Activated naive CD4-positive, alpha-beta T cell treated with anti-CD3 and anti-CD28 coated beads, Interleukin-2, amount 50 U/mL, for 24 hours (primary cell): Measurements from ENCODE around the gene VDR.

Experiments used
- H3K27ac Mint-ChIP-seq: one replicate; pipeline ENCODE4 v1.8.0; 2021; ENCODE audit warnings: mild to moderate bottlenecking, mixed read lengths
- H3K27me3 Mint-ChIP-seq: one replicate; pipeline ENCODE4 v1.8.0; 2021; ENCODE audit warnings: mixed read lengths
- H3K36me3 Mint-ChIP-seq: one replicate; pipeline ENCODE4 v1.8.0; 2021; ENCODE audit warnings: mixed read lengths
- H3K4me1 Mint-ChIP-seq: one replicate; pipeline ENCODE4 v1.8.0; 2021; ENCODE audit warnings: mixed read lengths
- H3K4me3 Mint-ChIP-seq: one replicate; pipeline ENCODE4 v1.8.0; 2021; ENCODE audit warnings: mild to moderate bottlenecking, mixed read lengths
- H3K9me3 Mint-ChIP-seq: one replicate; pipeline ENCODE4 v1.8.0; 2021; ENCODE audit warnings: mixed read lengths

The VDR gene

DNA sequence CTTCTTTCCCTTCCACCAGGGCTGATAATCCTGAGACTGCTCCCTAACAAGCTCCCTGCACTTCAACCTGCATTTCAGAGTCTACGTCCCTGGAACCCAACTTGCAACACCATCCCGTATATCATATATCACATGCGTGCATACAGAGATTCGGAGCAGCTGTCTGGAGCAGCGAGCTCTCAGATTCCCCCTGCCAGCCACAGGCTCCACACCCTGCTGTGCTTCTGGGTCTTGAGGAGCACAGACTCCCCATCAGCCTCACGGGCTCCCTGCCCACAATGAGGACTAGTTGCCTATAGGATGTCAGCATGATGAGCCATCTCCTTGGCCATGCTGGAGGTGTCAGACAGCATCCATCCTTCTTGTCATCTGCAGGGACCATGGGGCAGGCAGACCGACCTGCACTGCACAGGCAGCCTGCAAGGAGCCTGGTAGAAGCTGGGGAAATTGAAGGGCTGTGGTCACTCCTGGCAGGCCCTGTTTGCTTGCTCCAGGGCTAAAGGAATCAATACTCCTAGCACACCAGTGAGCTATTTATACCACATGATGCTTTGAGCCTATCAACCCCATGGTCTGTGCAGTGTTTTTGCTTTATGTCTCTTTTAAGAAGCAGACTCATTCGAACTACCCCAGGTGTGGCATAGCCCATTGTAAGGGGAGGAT lies 65.4 kb downstream of the VDR start:
- H3K4me3 Mint-ChIP-seq: no peak overlapping the region
- no peaks in the 10 kb centered on the region for H3K27me3 Mint-ChIP-seq
- H3K27ac Mint-ChIP-seq: peak overlapping the region; percentile 41
- H3K9me3 Mint-ChIP-seq: no peaks in the 10 kb centered on the region
- H3K4me1 Mint-ChIP-seq: peaks cover 40% of the 10 kb centered on the region
- H3K36me3 Mint-ChIP-seq: no peaks in the 10 kb centered on the region

DNA sequence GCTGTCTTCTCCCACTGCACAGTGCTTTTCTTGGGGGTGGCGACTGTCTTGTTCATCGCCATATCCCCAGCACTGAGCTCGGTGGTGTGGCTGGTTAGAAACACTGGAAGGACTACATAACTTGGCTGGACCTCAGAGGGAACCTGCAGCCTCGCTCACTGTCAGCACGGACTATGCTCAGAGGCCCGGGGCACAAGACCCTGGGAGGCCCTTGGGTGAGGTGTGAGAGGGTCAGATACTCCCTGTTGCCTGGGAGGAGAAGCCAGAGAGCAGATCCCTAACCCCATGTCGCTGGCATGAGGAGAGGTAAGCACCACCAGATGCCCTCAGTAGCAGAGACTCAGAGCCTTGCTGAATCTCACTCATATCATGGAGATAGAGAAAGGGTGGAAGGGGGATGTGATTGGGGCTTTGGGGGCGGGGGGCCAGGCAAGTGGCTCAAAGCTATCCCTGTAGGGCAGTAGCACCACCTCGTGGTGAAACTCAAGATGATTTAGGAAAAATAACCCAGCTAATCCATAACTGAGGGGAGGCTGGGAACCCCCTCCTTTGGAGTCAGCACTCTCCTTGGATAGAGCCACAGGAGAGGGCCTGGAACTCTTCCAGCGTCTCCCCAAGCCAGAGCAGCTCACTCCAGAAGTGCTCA lies 66.4 kb downstream of the VDR start:
- peaks cover 49% of the 10 kb centered on the region for H3K4me1 Mint-ChIP-seq
- H3K27ac Mint-ChIP-seq: no peak overlapping the region
- no peaks in the 10 kb centered on the region for H3K27me3 Mint-ChIP-seq
- no peak overlapping the region for H3K4me3 Mint-ChIP-seq
- no peaks in the 10 kb centered on the region for H3K36me3 Mint-ChIP-seq
- no peaks in the 10 kb centered on the region for H3K9me3 Mint-ChIP-seq

DNA sequence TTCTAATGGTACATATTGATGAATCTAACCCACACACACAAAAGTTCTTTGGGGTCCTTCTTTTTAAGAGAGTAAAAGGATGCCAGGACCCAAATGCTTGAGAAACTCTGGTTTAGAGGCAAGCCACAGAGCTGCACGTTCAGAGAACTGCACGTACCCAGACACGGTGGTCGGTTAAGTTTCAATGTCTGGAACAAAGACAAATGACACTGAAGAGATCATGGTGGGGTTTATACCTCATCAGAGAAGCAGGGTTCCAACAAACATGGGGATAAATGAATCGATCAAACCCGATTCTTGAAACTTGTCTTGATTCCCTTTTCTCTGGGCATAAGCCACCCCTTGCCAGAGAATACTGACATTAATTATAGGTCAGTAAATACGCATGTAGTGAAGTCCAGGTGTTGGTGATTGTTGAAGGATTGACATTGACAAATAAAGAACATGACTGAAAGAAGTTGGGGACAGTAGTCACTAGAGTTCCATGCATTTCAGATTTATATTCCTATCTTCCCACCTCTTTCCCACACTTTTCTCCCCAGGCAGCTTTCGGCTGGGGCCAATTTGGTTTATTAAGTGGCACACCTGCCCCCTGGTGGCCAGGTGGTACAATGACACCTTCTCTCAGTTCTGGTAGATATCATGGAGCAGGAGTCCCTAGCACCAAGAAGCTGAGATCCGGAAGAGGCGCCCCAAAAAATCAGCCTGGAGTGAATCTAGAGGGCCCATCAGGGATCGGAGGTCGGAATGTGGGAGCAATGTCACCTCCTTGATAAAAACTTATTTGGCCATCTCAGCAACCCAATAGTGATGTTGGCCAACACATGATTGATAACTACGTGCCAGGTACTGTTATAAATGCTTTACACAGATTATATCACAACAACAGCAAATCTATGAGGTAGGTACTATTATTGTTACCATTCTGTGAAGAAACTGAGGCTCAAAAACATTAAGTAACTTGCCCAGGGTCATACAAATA lies 67.3 kb downstream of the VDR start:
- peaks cover 59% of the 10 kb centered on the region for H3K4me1 Mint-ChIP-seq
- peak overlapping the region; percentile 79 for H3K27ac Mint-ChIP-seq
- no peaks in the 10 kb centered on the region for H3K27me3 Mint-ChIP-seq
- H3K4me3 Mint-ChIP-seq: peak overlapping the region; percentile 49
- no peaks in the 10 kb centered on the region for H3K9me3 Mint-ChIP-seq
- H3K36me3 Mint-ChIP-seq: no peaks in the 10 kb centered on the region

DNA sequence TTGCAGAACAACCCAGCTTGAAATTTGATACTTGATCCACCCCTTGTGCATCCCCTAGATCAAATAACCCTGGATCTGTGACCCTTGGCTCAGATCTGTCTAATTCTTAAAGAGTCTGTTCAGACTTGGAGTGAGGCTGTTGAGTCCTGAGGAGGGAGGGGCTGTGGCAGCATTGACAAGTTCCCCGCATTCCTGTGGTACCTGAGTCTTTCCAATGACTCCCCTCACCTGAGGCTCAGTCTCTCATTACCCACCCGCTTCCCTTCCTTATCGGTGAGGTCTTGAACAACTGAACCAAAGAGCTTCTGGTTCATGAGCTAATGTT lies 69.0 kb downstream of the VDR start:
- Mint-ChIP-seq H3K4me3 (no peak overlapping the region), H3K27me3 (no peaks in the 10 kb centered on the region), H3K36me3 (no peaks in the 10 kb centered on the region), H3K9me3 (no peaks in the 10 kb centered on the region), H3K27ac (peak overlapping the region; percentile 73), H3K4me1 (peaks cover 76% of the 10 kb centered on the region)

DNA sequence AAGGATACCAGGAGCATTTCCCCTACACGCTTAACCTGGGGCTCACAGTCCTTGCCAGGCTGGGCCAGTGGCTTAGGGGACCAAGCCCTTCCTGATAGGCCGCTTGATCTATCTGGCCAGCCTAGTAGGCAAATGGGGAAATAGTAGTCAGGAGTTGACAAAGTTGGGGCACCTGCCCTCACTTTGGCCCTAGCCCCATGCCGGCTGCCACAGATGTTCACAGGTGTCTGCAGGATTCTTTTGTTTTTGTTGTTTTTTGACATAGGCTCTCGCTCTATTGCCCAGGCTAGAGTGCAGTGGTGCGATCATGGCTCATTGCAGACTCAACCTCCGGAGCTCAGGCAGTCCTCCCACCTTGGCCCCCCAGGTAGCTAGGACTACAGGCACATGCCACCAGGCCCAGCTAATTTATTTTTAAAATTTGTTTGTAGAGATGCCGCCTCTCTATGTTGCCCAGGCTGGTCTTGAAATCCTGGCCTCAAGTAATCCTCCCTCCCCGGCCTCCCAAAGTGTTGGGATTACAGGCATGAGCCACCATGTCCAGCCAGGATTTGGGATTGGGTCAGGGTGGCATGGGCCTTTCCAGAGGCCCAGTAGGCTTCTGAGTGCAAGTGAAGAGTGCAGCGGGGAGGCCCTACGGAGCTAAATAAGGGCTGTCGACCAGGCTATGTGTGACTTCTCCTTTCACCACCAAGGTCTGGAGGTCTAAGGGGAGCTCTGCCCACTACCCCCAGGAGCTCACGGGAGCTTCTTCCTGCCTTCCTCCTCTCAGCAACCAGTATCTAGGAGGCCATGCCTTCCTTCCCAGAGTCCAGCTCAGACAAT lies 69.6 kb downstream of the VDR start:
- no peaks in the 10 kb centered on the region for H3K27me3 Mint-ChIP-seq
- H3K36me3 Mint-ChIP-seq: no peaks in the 10 kb centered on the region
- no peak overlapping the region for H3K4me3 Mint-ChIP-seq
- peaks cover 81% of the 10 kb centered on the region for H3K4me1 Mint-ChIP-seq
- peak overlapping the region; percentile 73 for H3K27ac Mint-ChIP-seq
- no peaks in the 10 kb centered on the region for H3K9me3 Mint-ChIP-seq

DNA sequence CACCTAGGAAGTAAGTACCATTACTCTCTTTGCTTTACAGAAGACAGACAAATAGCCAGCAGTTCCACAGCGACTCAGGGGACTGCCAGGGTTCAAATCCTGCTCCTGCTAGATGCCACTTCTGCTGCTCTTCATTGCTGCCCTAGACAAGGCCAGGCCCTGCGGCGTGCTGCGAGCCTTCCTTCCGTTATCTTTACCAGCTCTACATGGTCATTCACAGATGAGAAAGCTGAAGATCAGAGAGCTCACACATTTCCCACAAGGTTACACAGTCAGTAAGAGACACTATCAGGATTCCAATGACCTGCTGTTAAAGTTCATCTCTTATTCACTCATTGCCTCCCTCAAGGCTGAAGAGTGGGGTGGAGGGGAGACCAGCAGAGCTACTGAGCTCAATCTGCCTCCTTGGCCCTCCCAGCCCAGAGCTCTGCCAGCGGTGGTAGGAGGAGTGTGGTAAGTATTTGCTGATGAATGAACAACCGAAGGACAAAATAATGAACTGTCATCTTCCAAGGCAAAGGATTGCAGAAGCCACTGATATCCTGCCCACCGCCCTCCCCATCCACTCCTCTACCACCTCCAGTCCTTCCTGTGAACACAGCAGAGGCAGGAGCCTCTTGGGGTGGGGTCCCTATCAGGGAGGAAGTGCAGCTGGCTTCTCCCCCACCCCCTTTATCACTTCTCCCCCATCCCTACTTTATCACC lies 70.4 kb downstream of the VDR start:
- Mint-ChIP-seq H3K27me3 (no peaks in the 10 kb centered on the region), H3K4me3 (peak overlapping the region; percentile 11), H3K27ac (peak overlapping the region; percentile 97), H3K36me3 (no peaks in the 10 kb centered on the region), H3K9me3 (no peaks in the 10 kb centered on the region), H3K4me1 (peaks cover 86% of the 10 kb centered on the region)

DNA sequence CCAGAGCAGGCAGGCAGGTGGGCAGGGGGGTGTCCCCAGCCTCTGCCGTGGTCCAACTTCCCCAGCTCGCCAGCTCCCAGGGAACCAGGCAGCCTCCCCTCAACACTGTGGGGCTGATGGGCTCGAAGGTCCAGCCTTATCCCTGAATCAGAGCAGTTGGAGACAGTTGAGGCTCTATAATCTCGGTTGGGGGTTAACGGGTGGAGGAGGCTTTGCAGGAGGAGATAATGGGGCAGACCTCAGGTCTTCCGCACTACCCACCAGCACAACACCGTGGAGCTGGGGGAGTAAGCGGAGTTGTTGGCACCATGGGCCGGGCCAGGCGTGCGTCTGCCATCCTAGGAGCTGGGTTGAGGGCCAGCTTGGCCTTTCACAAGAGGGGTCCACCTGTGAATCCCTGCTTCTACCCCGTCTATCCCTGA lies 71.2 kb downstream of the VDR start:
- H3K27ac Mint-ChIP-seq: peak overlapping the region; percentile 97
- peak overlapping the region; percentile 24 for H3K4me3 Mint-ChIP-seq
- no peaks in the 10 kb centered on the region for H3K36me3 Mint-ChIP-seq
- no peaks in the 10 kb centered on the region for H3K9me3 Mint-ChIP-seq
- H3K27me3 Mint-ChIP-seq: no peaks in the 10 kb centered on the region
- peaks cover 94% of the 10 kb centered on the region for H3K4me1 Mint-ChIP-seq

DNA sequence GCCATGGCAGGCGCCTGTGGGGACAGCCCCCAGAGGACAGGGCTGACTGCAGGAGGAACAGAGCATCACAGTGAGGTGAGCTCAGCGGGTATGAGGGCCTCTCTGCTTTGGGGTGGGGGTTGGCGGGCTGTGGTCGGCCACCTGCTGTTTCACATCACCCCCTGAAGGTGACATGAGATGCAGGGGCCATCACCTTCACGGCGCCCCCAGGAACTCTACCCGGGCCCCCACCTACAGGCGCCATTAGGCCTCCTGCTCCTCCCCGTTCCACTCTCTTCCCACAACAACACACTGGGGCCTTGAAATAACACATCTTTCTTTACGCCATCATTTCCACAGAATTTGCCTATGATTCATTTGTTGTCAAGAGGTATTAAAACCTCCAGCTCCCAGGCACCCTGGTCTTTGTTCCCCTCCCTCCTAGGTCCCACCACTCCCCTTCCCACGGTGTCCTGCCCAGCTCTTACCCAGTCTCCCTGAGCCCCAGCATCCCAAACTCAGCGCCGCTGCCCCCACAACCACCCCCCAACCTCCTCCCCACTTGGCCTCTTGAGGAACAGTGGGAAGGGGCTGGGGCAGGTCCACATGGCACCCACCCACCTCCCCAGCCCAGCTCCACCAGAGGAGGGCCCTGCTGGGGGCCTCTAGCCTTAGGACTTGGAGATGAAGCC lies 72.4 kb downstream of the VDR start:
- Mint-ChIP-seq H3K9me3 (no peaks in the 10 kb centered on the region), H3K27me3 (no peaks in the 10 kb centered on the region), H3K27ac (peak overlapping the region; percentile 97), H3K4me1 (peaks cover 93% of the 10 kb centered on the region), H3K4me3 (peak overlapping the region; percentile 75), H3K36me3 (no peaks in the 10 kb centered on the region)

DNA sequence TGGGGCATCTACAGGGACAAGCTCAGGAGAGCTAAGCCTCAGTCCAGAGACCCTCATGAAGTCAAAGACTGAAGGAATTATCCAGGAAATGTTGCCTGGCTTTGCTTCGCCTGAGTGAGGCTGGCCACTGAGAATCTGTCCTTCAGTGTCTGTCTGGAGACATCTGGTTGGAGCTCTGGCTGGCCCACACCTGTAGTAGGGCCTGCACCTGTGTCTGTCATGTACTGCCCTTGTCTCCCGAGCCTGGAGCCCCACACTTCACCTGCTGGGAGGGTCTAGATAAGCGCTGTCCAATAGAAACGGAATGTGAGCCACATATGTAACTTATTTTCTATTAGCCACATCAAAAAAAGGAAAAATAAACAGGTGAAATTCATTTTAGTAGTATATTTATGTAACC lies 75.2 kb downstream of the VDR start:
- Mint-ChIP-seq H3K4me3 (no peak overlapping the region), H3K27ac (peak overlapping the region; percentile 30)

DNA sequence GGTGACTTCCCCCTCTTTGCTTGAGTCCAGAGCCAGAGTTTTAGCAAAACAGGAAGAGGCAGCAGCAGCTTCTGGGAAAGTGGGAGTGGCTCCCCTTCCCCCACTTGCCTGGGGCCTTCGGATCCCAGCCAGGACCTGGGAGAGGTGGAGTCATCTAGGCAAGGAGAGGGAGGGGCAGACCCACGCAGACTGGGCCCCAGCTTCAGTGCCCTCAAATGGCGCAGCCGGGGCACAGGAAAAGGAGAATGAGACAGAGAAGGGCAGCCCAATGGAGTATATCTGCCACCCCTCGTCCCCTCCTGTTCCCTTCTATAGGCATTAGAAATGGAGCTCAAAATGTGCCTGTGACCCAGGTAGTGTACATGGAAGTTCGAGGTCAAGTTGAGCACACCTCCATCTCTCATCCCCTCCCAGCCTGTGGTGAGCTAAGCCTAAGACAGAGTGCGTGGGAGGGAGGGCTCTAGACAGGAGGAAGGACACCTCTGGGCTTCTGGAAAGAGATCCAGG lies 75.8 kb downstream of the VDR start:
- peak overlapping the region; percentile 72 for H3K27ac Mint-ChIP-seq
- no peaks in the 10 kb centered on the region for H3K36me3 Mint-ChIP-seq
- H3K4me1 Mint-ChIP-seq: peaks cover 91% of the 10 kb centered on the region
- H3K9me3 Mint-ChIP-seq: no peaks in the 10 kb centered on the region
- peak overlapping the region; percentile 19 for H3K4me3 Mint-ChIP-seq
- H3K27me3 Mint-ChIP-seq: no peaks in the 10 kb centered on the region

More for the DNA sequence above, 75.2 kb downstream of the VDR start:
- Mint-ChIP-seq H3K4me1 (peaks cover 91% of the 10 kb centered on the region), H3K27me3 (no peaks in the 10 kb centered on the region), H3K9me3 (no peaks in the 10 kb centered on the region), H3K36me3 (no peaks in the 10 kb centered on the region)

DNA sequence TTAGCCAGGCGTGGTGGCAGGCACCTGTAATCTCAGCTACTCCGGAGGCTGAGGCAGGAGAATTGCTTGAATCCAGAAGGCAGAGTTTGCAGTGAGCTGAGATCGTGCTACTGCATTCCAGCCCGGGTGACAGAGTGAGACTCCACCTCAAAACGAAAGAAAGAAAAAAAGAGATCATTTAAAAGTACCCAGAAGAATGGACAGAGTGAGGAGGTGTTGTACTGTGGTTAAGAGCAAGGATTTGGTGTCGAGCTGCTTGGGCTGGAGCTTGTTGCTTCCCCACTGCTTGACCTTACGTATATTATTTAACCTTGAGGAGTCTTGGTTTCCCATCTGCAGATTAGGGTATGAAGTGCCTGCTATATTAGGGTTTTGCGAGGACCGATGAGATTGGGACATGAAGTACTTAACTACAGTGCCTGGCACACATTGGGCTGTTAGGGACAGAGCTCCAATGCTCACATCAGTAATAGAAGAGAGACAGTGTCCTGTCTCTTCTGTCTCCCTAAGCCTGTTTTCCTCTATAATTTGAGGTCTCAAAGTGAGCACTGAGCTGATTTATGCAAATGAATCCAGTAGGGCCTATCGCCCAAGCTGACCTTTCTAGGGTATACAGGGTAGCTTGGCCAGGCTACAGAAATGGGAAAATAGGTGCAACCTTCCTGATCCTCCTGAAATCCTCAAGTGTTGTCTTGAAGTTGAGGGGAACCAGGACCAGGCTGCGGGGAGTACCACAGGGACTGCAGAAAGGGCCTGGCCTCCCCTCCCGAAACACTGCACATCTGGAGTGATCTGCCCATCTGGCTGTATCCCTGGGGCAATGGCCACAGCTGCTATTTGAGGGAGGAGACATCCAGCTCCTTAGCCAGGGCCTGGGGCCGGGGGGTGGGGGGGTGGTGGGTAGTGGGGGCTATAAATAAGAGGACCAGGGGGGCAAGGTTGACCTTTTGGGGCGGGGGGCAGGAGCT lies 76.5 kb downstream of the VDR start:
- peaks cover 91% of the 10 kb centered on the region for H3K4me1 Mint-ChIP-seq
- H3K36me3 Mint-ChIP-seq: no peaks in the 10 kb centered on the region

DNA sequence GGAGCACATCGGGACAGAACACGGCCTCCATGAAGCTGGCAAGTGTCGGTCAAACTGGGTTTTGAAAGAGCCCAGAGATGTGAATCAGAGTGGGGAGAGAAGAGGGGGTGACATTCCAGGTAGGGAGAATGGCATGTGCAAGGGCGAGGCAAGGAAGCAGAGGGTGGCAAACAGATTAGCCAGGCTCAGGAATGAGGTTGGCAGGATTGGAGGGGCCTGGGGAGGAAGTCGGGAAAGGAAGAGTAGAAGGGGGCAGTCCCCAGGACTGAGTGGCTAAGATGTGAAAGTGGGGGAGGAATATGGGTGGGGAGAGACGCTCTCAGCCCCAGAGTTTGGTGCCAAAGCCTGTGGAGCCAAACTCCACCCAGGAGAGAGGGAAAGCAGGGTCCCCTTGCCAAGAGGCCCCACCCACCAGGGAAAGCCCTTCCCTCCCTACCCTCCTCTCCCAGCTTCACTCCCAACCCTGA lies 79.6 kb downstream of the VDR start:
- H3K27ac Mint-ChIP-seq: peak overlapping the region; percentile 98
- H3K4me1 Mint-ChIP-seq: peaks cover 91% of the 10 kb centered on the region

More for the DNA sequence above, 76.5 kb downstream of the VDR start:
- Mint-ChIP-seq H3K9me3 (no peaks in the 10 kb centered on the region), H3K4me3 (no peak overlapping the region), H3K27ac (peak overlapping the region; percentile 80), H3K27me3 (no peaks in the 10 kb centered on the region)

DNA sequence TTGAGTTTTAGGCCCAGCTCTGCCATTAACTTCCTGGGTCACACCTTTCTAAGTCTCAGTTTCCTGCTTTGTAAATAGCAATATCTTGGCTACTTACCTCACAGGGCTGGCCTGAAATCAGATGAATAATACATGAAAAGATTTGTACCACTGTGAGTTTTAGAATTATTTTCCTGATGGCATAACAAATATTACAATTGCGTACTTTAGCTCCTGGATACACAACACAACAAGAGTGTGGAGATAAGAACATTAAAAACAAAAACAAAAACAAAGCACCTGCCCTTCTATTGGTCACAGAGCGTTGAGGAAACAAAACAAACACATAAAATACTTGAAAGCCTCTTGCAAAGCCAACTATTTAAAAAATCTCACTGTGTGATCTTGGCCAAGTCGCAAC lies 80.2 kb downstream of the VDR start:
- peak overlapping the region; percentile 98 for H3K27ac Mint-ChIP-seq
- no peaks in the 10 kb centered on the region for H3K9me3 Mint-ChIP-seq
- H3K4me3 Mint-ChIP-seq: peak overlapping the region; percentile 78
- peaks cover 91% of the 10 kb centered on the region for H3K4me1 Mint-ChIP-seq
- no peaks in the 10 kb centered on the region for H3K36me3 Mint-ChIP-seq
- no peaks in the 10 kb centered on the region for H3K27me3 Mint-ChIP-seq

More for the DNA sequence above, 79.6 kb downstream of the VDR start:
- H3K9me3 Mint-ChIP-seq: no peaks in the 10 kb centered on the region
- no peaks in the 10 kb centered on the region for H3K36me3 Mint-ChIP-seq
- no peaks in the 10 kb centered on the region for H3K27me3 Mint-ChIP-seq
- H3K4me3 Mint-ChIP-seq: no peak overlapping the region
